ENCODE results near the gene PHEX. TPM values are rescaled to one million over a fixed set of nuclear protein-coding genes. Genes with fewer than 3 reads are reported as not detected.

PHEX gene
- total RNA-seq, 1 donor from 2014 or later: 0.49 TPM

GRCh38 chrX:22025751-22026150 is 6.4 kb upstream of the PHEX start:
- Histone ChIP-seq H3K27ac (no peak overlapping the region), H3K27me3 (no peaks in the 10 kb centered on the region), H3K4me1 (no peaks in the 10 kb centered on the region), H3K9me3 (no peaks in the 10 kb centered on the region), H3K4me3 (no peak overlapping the region), H3K36me3 (no peaks in the 10 kb centered on the region)
- intact Hi-C loops (cut with DNase I): no loop called here
- TF ChIP-seq, protein P1, sequence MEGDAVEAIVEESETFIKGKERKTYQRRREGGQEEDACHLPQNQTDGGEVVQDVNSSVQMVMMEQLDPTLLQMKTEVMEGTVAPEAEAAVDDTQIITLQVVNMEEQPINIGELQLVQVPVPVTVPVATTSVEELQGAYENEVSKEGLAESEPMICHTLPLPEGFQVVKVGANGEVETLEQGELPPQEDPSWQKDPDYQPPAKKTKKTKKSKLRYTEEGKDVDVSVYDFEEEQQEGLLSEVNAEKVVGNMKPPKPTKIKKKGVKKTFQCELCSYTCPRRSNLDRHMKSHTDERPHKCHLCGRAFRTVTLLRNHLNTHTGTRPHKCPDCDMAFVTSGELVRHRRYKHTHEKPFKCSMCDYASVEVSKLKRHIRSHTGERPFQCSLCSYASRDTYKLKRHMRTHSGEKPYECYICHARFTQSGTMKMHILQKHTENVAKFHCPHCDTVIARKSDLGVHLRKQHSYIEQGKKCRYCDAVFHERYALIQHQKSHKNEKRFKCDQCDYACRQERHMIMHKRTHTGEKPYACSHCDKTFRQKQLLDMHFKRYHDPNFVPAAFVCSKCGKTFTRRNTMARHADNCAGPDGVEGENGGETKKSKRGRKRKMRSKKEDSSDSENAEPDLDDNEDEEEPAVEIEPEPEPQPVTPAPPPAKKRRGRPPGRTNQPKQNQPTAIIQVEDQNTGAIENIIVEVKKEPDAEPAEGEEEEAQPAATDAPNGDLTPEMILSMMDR (IDR thresholded peaks at IDR 0.05): no peak
- TF ChIP-seq POLR2AphosphoS5 (IDR thresholded peaks at IDR 0.05; ENCODE audit: insufficient read depth in 1 of 2, low read depth in 1 of 2) (no peak), POLR2A (IDR thresholded peaks at IDR 0.05) (no peak)
- DNase-seq (ENCODE audit: extremely low spot score in 2 of 2): no peak

DNA sequence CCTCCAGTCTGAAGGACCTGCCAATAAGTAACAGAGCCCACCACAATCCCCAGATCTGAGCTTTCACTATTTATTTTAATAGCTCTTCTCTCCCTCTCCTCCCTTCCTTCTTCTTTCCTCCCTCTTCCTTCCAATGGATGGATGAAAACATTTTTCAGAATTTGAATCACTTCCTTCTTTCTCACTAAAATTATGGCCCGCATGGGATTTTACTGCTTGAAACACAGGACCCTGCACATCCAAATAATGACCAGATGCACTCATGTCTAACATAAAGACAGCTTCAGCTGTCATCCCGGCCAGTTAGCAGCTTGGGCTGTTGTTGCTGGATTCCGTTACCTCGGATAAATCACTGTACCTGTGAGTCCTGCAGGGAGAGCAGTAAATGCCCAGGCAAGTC is 5.4 kb upstream of the PHEX start:
- Histone ChIP-seq H3K27me3 (no peaks in the 10 kb centered on the region), H3K36me3 (no peaks in the 10 kb centered on the region), H3K4me3 (no peak overlapping the region), H3K9me3 (no peaks in the 10 kb centered on the region), H3K27ac (no peak overlapping the region), H3K4me1 (no peaks in the 10 kb centered on the region)
- no peak for TF ChIP-seq POLR2A (IDR thresholded peaks at IDR 0.05)
- no peak for DNase-seq (ENCODE audit: extremely low spot score in 2 of 2)
- intact Hi-C loops (cut with DNase I): no loop called here

DNA sequence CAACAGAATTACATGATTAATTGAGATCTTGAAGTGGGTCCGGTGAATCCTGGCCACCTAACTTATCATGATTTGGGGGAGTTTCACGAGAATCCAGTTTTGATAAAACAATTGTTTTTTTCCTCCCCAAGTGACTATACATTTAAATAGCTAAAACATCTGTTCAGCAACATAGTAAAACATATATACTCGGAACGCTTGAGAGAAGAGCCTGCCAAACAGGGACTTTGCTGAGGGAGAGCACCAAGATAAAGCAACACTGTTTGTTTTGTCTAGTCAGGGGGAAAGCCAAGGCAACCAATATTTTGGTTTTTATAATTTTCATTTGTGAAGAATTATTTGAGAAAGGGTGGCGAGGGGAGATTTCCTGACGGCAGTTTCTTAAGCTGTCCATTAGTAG is 381 bp downstream of the PHEX start:
- intact Hi-C loops (cut with DNase I): no loop called here
- Histone ChIP-seq H3K4me3 (no peak overlapping the region), H3K27me3 (no peaks in the 10 kb centered on the region), H3K4me1 (no peaks in the 10 kb centered on the region), H3K36me3 (no peaks in the 10 kb centered on the region), H3K27ac (no peak overlapping the region), H3K9me3 (no peaks in the 10 kb centered on the region)
- DNase-seq (ENCODE audit: extremely low spot score in 2 of 2): no peak
- TF ChIP-seq POLR2AphosphoS5 (IDR thresholded peaks at IDR 0.05; ENCODE audit: insufficient read depth in 1 of 2, low read depth in 1 of 2): no peak
- TF ChIP-seq, protein P1 (IDR thresholded peaks at IDR 0.05): no peak

- H3K9me3 ChIP-seq: no peaks in the 10 kb centered on the region
- intact Hi-C loops (cut with DNase I): no loop called here
Observed at GRCh38 chrX:22033818-22034217, 1.7 kb downstream of the PHEX start.

GRCh38 chrX:22035236-22035635 is 3.1 kb downstream of the PHEX start:
- Histone ChIP-seq H3K9me3 (no peaks in the 10 kb centered on the region), H3K36me3 (no peaks in the 10 kb centered on the region), H3K4me1 (no peaks in the 10 kb centered on the region), H3K27ac (no peak overlapping the region), H3K27me3 (no peaks in the 10 kb centered on the region), H3K4me3 (no peak overlapping the region)
- intact Hi-C loops (cut with DNase I): no loop called here
- TF ChIP-seq, protein P1 (IDR thresholded peaks at IDR 0.05): no peak
- TF ChIP-seq POLR2AphosphoS5 (IDR thresholded peaks at IDR 0.05; ENCODE audit: insufficient read depth in 1 of 2, low read depth in 1 of 2): no peak
- no peak for TF ChIP-seq POLR2A (IDR thresholded peaks at IDR 0.05)
- DNase-seq (ENCODE audit: extremely low spot score in 2 of 2): no peak

More at GRCh38 chrX:22033818-22034217, 1.7 kb downstream of the PHEX start:
- TF ChIP-seq, protein P1 (IDR thresholded peaks at IDR 0.05): no peak
- TF ChIP-seq POLR2AphosphoS5 (IDR thresholded peaks at IDR 0.05; ENCODE audit: insufficient read depth in 1 of 2, low read depth in 1 of 2) (no peak), POLR2A (IDR thresholded peaks at IDR 0.05) (no peak)
- H3K4me3 ChIP-seq: no peak overlapping the region
- no peaks in the 10 kb centered on the region for H3K36me3 ChIP-seq
- no peaks in the 10 kb centered on the region for H3K4me1 ChIP-seq
- H3K27me3 ChIP-seq: no peaks in the 10 kb centered on the region
- DNase-seq (ENCODE audit: extremely low spot score in 2 of 2): no peak
- H3K27ac ChIP-seq: no peak overlapping the region

- TF ChIP-seq POLR2AphosphoS5 (IDR thresholded peaks at IDR 0.05; ENCODE audit: insufficient read depth in 1 of 2, low read depth in 1 of 2): no peak
- TF ChIP-seq, protein P1 (IDR thresholded peaks at IDR 0.05): no peak
- TF ChIP-seq POLR2A (IDR thresholded peaks at IDR 0.05): no peak
- no peaks in the 10 kb centered on the region for H3K27me3 ChIP-seq
Observed at GRCh38 chrX:22037225-22037624, 5.1 kb downstream of the PHEX start.

More at GRCh38 chrX:22037225-22037624, 5.1 kb downstream of the PHEX start:
- Histone ChIP-seq H3K4me1 (no peaks in the 10 kb centered on the region), H3K9me3 (no peaks in the 10 kb centered on the region), H3K4me3 (no peak overlapping the region), H3K36me3 (no peaks in the 10 kb centered on the region), H3K27ac (no peak overlapping the region)
- no peak for DNase-seq (ENCODE audit: extremely low spot score in 2 of 2)
- intact Hi-C loops (cut with DNase I): no loop called here
